Measurements from ENCODE around the gene CST9.

The CST9 gene

GRCh38 chr20:23565503-23566045 is 40.1 kb downstream of the CST9 start:
- Histone ChIP-seq H3K27me3 (ENCODE audit: low read depth, low read length) (peaks cover 19% of the 10 kb centered on the region; the same call in 1 of the 2 replicates), H3K4me3 (ENCODE audit: low read length) (no peak overlapping the region), H3K4me2 (ENCODE audit: low read length) (no peak overlapping the region), H4K20me1 (ENCODE audit: insufficient read depth, low read length) (no peaks in the 10 kb centered on the region), H3K79me2 (ENCODE audit: low read length) (no peaks in the 10 kb centered on the region), H3K9ac (ENCODE audit: low read length) (no peak overlapping the region), H3K36me3 (replicated peaks; ENCODE audit: low read depth, low read length) (no peaks in the 10 kb centered on the region), H3K9me3 (ENCODE audit: insufficient read depth, low read length) (no peaks in the 10 kb centered on the region), H2AFZ (ENCODE audit: low read depth, low read length) (no peak overlapping the region), H3K27ac (ENCODE audit: low read length) (no peak overlapping the region), H3K4me1 (ENCODE audit: low read length) (no peaks in the 10 kb centered on the region)
- TF ChIP-seq EZH2phosphoT487 (IDR thresholded peaks at IDR 0.05; ENCODE audit: low read depth): no peak
- no peak for TF ChIP-seq CTCF (IDR thresholded peaks at IDR 0.05; ENCODE audit: low read depth, low read length)

GRCh38 chr20:23564927-23565326 is 40.8 kb downstream of the CST9 start:
- no peak overlapping the region for H3K27ac ChIP-seq (ENCODE audit: low read length)
- no peak overlapping the region for H3K9ac ChIP-seq (ENCODE audit: low read length)
- no peak overlapping the region for H3K4me3 ChIP-seq (ENCODE audit: low read length)
- H3K4me2 ChIP-seq (ENCODE audit: low read length): no peak overlapping the region
- no peak overlapping the region for H2AFZ ChIP-seq (ENCODE audit: low read depth, low read length)
- H3K9me3 ChIP-seq (ENCODE audit: insufficient read depth, low read length): no peaks in the 10 kb centered on the region
- no peaks in the 10 kb centered on the region for H3K4me1 ChIP-seq (ENCODE audit: low read length)
- no peaks in the 10 kb centered on the region for H4K20me1 ChIP-seq (ENCODE audit: insufficient read depth, low read length)
- TF ChIP-seq CTCF (IDR thresholded peaks at IDR 0.05; ENCODE audit: low read depth, low read length) (no peak), EZH2phosphoT487 (IDR thresholded peaks at IDR 0.05; ENCODE audit: low read depth) (no peak)
- H3K36me3 ChIP-seq (replicated peaks; ENCODE audit: low read depth, low read length): no peaks in the 10 kb centered on the region
- peaks cover 17% of the 10 kb centered on the region; the same call in 1 of the 2 replicates for H3K27me3 ChIP-seq (ENCODE audit: low read depth, low read length)
- H3K79me2 ChIP-seq (ENCODE audit: low read length): no peaks in the 10 kb centered on the region

- Histone ChIP-seq H3K27me3 (ENCODE audit: low read depth, low read length) (peaks cover 17% of the 10 kb centered on the region; the same call in 1 of the 2 replicates), H3K79me2 (ENCODE audit: low read length) (no peaks in the 10 kb centered on the region), H4K20me1 (ENCODE audit: insufficient read depth, low read length) (no peaks in the 10 kb centered on the region), H3K27ac (ENCODE audit: low read length) (no peak overlapping the region), H3K4me2 (ENCODE audit: low read length) (no peak overlapping the region), H3K4me3 (ENCODE audit: low read length) (no peak overlapping the region), H3K9me3 (ENCODE audit: insufficient read depth, low read length) (no peaks in the 10 kb centered on the region), H3K36me3 (replicated peaks; ENCODE audit: low read depth, low read length) (no peaks in the 10 kb centered on the region), H3K9ac (ENCODE audit: low read length) (no peak overlapping the region), H3K4me1 (ENCODE audit: low read length) (no peaks in the 10 kb centered on the region), H2AFZ (ENCODE audit: low read depth, low read length) (no peak overlapping the region)
- TF ChIP-seq EZH2phosphoT487 (IDR thresholded peaks at IDR 0.05; ENCODE audit: low read depth) (no peak), CTCF (IDR thresholded peaks at IDR 0.05; ENCODE audit: low read depth, low read length) (no peak)
Measured at GRCh38 chr20:23562721-23563342, 42.9 kb downstream of the CST9 start.

- H2AFZ ChIP-seq (ENCODE audit: low read depth, low read length): no peak overlapping the region
- TF ChIP-seq EZH2phosphoT487 (IDR thresholded peaks at IDR 0.05; ENCODE audit: low read depth) (no peak), CTCF (IDR thresholded peaks at IDR 0.05; ENCODE audit: low read depth, low read length) (no peak)
- H3K9me3 ChIP-seq (ENCODE audit: insufficient read depth, low read length): no peaks in the 10 kb centered on the region
- no peak overlapping the region for H3K4me3 ChIP-seq (ENCODE audit: low read length)
- no peak overlapping the region for H3K9ac ChIP-seq (ENCODE audit: low read length)
- no peaks in the 10 kb centered on the region for H3K4me1 ChIP-seq (ENCODE audit: low read length)
- H3K36me3 ChIP-seq (replicated peaks; ENCODE audit: low read depth, low read length): no peaks in the 10 kb centered on the region
- H3K27ac ChIP-seq (ENCODE audit: low read length): no peak overlapping the region
- no peaks in the 10 kb centered on the region for H3K79me2 ChIP-seq (ENCODE audit: low read length)
- H3K27me3 ChIP-seq (ENCODE audit: low read depth, low read length): peaks cover 28% of the 10 kb centered on the region
- no peak overlapping the region for H3K4me2 ChIP-seq (ENCODE audit: low read length)
- no peaks in the 10 kb centered on the region for H4K20me1 ChIP-seq (ENCODE audit: insufficient read depth, low read length)
Measured at GRCh38 chr20:23554401-23554800, 51.3 kb downstream of the CST9 start.
